Measurements from ENCODE around the gene MEIOB.
"Not testable (repeated sequence)": the region's sequence is repeated elsewhere in the genome, so short reads cannot be mapped to it uniquely, and the experiment has no call there.

MEIOB gene

GRCh38 chr16:1807626-1808025 is 64.3 kb downstream of the MEIOB start:
- FAIRE-seq = no peak

GRCh38 chr16:1800701-1801100 is 71.3 kb downstream of the MEIOB start:
- no peak for FAIRE-seq

GRCh38 chr16:1799263-1799662 is 72.7 kb downstream of the MEIOB start:
- not testable (repeated sequence) for FAIRE-seq

DNA sequence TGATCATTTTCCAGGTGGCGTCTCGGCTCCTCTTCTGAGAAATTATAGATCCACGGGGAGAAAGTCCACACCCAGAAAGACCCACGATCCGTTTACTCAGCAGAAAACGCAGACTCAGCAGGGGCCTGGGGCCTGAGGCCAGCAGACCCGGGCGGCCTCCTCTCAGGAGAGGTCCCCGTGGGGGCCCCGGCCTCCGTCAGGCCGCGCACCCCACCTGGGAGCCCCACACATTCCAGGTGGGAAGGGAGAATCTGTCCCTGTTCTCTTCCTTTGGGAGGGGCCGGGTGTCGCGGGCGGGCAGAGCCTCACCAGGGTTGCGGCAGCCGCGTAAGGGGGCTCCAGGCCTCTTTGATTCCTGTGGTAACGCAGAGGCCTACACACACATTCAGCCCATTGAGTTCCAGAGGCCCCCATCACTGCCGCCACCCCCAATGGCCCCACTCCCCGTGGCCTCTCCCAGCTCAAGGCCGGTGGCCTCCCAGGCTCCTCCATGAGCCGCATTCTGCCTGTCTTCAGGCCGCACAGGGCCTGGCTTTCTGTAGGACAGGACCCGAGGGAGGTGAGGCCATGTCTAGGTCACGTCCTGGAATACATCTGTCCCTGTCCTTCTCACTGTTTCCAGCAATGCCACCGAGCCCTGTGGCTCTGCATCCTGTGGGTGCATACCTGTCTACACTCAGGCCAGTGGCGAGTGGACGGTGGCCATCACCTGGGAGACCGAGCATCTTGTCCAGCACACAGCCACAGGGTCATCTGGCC is 76.9 kb downstream of the MEIOB start:
- no peak for FAIRE-seq

DNA sequence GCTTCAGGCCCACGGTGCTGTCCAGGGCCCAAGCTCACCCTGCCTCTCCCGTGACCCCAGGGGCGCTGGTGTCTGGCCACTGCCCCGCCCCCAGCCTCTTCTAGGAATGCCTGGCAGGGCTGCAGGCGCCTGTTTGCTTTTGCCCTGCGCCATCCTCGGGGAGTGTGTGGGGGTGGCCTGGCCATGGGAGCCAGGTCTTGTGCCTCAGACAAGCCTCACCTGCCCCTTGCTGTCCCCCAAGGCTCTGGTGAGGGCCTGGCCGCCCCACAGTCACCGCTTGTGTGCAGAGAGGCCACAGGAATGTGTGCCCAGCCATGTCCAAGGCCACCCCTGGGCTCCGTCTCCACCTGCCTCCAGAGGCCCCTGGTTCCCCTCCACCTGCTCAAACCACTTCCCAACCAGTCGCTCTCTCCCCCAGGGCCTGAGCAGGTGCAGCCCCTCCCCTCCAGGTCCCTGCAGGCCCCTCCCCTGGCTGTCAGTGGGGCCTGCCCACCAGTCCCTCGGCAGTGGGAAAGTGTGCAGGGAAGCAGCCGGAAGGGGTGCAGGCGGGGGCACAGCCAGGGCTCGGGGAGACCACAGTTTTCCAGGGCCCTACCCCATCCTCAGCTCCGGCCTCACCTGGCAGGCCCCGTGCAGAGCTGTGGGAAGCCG is 77.6 kb downstream of the MEIOB start:
- no peak for FAIRE-seq

- no peak for FAIRE-seq
Observed at GRCh38 chr16:1793578-1794220, 78.3 kb downstream of the MEIOB start, which contains the start of gene IGFALS. Gene IGFALS, minus strand, starts transcription at chr16:1793705. Its CDS starts 53 bp downstream, at chr16:1793652.

DNA sequence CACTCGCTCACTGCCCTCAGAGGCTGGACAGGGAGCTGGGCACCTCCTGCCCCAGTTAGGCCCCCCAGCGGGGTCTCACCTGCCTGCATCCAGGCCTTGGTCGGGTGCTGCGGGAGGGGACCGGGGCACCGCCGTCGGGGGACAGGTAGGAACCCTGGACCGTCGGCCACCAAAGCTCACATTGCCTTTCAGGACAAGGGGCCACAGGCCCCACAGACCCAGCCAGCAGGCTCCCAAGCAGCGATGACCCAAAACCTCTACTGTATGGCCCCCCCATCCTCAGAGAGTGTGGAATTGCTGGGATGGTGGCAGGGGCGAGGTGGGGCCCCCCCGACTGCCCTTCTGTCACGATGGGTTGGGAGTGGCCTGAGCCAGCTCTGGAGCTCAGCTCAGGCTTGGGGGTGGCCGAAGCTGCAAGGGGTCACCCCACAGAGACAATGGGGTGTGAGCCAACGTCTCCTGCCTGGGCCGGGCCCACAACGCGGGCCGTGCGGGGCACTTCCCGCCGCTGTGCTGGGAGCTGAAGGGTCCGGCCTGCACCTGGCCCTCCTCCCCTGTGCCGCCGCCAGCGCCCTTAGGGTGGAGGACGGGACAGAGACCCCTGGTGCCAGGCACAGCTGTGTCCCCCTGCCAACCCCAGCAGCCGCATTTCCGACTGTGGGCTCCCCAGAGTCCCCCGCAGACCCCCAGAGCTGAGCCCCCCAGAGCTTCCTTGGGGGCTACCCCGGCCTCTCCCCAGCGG is 79.0 kb downstream of the MEIOB start:
- FAIRE-seq = no peak

DNA sequence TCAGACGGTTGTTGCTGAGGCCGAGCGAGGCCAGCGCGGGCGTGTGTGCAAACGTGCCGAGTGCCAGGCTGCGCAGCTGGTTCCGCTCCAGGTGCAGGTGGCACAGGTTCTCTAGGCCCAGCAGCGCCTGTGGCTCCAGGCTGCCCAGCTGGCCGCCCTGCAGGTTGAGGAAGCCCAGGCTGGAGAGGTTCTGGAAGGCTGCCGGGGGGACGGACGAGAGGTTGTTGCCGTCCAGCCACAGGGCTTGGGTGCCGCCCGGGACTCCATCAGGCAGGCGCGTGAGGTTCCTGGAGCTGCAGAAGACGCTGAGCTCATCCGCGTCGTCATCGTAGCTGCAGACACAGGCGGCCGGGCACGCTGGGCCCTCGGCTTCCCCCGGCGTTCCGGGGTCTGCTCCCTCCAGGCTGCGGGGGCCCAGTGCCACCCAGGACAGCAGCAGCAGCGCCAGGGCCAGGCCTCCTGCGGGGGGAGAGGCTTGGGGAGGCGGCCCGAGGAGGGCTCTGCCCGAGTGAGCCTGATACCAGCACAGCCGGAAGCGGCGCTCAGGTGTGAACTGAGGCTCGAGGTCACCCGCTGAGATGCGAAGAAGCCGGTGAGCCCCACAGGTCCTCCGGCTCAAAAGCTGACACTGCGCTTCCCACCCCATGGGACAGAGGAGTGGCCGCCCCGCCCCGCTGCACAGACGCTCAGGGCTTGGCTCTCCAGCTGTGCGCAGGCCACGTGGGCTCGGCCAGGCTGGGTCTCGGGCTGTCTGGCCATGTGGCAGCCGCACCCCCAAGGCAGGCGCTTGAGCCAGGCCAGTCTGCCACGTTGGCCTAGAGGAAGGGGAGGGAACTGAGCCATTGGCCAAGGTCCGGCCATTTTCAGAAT is 79.8 kb downstream of the MEIOB start:
- no peak for FAIRE-seq

DNA sequence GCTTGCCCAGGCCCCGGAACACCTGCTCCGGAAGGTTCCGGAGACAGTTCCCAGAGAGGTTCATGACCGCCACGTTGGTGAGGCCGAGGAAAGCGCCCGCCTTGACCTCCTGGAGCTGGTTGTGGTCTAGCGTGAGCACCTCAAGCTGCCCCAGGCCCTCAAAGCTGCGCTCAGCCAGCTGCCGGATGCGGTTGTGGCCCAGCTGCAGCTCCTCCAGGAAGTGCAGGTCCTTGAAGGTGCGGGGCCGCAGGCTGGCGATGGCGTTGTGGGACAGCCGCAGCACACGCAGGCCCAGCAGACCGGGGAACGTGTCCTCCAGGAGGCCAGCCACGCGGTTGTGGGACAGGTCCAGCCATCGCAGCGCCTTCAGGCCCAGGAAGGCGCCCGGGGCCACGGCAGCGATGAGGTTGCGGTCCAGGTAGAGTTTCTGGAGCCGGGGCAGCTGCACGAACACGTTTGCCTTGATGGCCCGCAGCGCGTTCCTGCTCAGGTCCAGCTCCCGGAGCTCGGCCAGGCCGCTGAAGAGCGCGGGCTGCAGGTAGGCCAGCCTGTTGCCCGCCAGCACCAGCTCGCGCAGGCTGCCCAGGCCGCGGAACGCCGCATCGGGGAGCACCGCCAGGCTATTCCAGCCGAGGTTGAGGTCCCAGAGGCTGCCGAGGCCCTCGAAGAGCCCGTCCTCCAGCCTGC is 80.6 kb downstream of the MEIOB start:
- no peak for FAIRE-seq

DNA sequence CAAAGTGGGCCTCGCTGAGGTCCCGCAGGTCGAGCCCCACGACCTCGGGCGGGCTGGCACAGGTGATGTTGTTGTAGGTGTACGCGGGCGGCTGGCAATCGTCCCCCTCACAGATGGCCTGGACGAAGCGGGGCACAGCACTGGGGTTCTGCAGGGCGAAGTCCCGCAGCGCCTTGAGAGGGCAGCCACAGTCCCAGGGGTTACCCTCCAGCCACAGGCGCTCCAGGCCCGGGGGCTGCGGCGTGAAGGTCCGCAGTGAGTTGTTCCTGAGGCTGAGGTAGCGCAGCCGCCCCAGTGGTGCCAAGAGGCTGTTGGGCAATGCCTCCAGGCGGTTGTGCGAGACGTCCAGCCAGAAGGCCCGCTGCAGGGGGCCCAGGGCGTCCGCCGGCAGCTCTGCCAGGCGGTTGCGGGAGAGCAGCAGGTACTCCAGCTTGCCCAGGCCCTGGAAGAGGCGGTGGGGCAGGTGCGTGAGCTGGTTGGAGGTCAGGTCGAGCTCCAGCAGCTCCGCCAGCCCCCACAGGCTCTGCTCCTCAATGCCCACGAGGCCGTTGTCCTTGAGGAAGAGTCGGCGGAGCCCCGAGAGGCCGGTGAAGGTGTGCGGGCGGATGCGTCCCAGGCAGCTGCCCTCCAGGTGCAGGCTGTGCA is 81.2 kb downstream of the MEIOB start:
- FAIRE-seq = no peak

GRCh38 chr16:1790261-1790610 is 81.7 kb downstream of the MEIOB start:
- FAIRE-seq = no peak

GRCh38 chr16:1789643-1790045 is 82.3 kb downstream of the MEIOB start:
- FAIRE-seq = no peak

DNA sequence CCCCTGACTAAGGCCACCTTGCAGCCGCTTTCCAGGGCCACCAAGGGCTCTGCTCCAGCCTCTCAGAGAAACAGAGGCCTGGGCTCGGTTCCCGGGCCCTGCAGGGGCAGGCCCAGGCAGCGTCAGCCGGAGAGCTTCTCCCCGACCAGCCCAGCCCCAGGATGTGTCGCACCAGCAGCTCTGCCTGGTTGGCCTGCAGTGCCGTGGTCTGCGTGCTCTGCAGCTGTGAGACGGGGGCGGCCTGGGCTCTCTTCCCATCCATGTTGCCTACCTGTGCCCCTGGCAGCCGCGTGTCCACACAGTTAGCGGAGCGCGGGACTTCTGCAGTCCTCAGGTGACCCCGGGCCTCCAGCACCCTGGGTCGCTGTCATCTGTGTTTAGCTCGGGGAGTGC is 83.3 kb downstream of the MEIOB start:
- no peak for FAIRE-seq

GRCh38 chr16:1788095-1788707 is 83.8 kb downstream of the MEIOB start:
- no peak for FAIRE-seq

DNA sequence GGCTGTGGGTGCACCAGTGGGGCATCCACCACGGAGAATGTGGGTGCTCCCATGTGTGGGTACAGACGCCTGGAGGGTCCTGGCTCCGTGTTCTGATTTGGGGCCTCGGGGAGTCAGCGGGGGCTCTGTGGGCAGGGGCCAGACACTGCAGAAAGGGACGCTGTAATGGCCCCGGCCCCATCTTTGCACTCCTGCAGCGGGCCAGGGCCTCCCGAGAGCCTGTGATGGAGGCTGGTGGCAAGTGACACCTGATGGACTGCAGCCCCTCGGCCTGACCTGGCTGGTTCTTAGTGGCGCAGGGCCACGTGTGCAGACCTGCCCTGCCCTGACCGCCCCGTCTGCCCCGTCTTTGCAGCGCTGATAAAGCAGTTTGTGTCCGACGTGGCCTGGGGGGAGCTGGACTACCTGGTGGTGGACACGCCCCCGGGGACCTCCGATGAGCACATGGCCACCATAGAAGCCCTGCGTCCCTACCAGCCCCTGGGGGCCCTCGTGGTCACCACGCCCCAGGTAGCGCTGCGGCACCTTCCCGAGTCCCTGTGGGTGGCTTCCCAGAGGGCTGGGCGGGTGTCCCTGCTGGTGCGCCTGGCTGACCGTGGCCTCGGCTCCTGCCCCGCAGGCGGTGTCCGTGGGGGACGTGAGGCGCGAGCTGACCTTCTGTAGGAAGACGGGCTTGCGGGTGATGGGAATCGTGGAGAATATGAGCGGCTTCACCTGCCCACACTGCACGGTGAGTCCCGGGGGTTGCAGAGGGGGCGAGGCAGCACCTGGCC is 84.5 kb downstream of the MEIOB start:
- no peak for FAIRE-seq

DNA sequence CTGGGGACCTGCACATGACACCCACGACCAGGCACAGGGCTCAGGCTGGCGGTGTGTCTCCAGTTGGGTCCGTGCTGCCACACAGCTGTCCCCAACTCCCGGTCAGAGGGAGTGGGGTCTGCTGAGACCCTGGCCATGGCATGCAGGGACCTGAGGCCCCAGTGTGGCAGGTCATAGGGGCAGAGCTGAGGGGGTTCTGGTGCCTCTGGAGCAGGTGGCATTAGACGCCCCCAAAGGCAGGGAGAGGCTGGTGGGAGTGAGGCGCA is 85.0 kb downstream of the MEIOB start:
- FAIRE-seq = no peak

- FAIRE-seq = no peak
Observed at GRCh38 chr16:1786242-1787055, 85.5 kb downstream of the MEIOB start.

DNA sequence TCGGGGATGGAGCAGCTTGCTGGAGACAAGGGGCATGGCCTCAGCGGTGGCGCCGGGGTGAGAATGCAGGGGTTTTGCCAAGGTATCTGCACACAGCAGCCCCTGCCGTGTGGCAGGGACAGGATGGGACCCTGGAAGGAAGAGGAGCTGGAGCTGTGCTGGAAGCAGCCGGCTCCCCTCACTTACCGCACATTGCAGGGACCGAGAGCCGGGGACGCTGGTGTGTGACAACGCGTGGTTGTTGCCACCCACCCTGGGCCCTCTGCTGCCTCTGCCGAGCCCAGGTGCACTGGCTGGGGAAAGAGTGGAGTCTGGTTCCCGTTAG is 86.2 kb downstream of the MEIOB start:
- no peak for FAIRE-seq

Measured in A204.1 (cell line).